ENCODE data around the gene ZSWIM3. TPM values are rescaled to one million over a fixed set of nuclear protein-coding genes. Genes with fewer than 3 reads are reported as not detected.

The ZSWIM3 gene
- total and polyA plus RNA-seq, 2 of the 13 experiments (the other 11 are each of a cell fraction or from before 2014, with no cell fraction given): 5.2 to 5.8 TPM

- no peak for TF ChIP-seq AHDC1 (CRISPR knock-in tag; IDR thresholded peaks at IDR 0.05; ENCODE audit: borderline replicate concordance)
- no peak for TF ChIP-seq GMEB1 (CRISPR knock-in tag; IDR thresholded peaks at IDR 0.05; ENCODE audit: borderline replicate concordance)
- 0 out of 2 replicates have a peak, but pooled peaks have one; percentile 7 for TF ChIP-seq CTCF (CRISPR knock-in tag; IDR thresholded peaks at IDR 0.05)
- TF ChIP-seq REST (IDR thresholded peaks at IDR 0.05; ENCODE audit: borderline replicate concordance in 1 of 2, low read depth in 1 of 2, low read length in 2 of 2): no peak
- TF ChIP-seq ZNF496 (CRISPR knock-in tag; IDR thresholded peaks at IDR 0.05; ENCODE audit: insufficient replicate concordance): no peak
- TF ChIP-seq TAF15 (IDR thresholded peaks at IDR 0.05; ENCODE audit: low read depth, low read length, poor library complexity, severe bottlenecking): peak; percentile 81
- TF ChIP-seq FOXO4 (CRISPR knock-in tag; conservative IDR thresholded peaks at IDR 0.05): no peak
- TF ChIP-seq HNF4A (CRISPR knock-in tag; IDR thresholded peaks at IDR 0.05): no peak
- TF ChIP-seq RBFOX2 (IDR thresholded peaks at IDR 0.05; ENCODE audit: low read depth, low read length): peak; percentile 91
- TF ChIP-seq ZNF703 (CRISPR knock-in tag; IDR thresholded peaks at IDR 0.05; ENCODE audit: borderline replicate concordance): no peak
- no peak for TF ChIP-seq ZNF672 (CRISPR knock-in tag; IDR thresholded peaks at IDR 0.05)
- no peak for TF ChIP-seq MYNN (CRISPR knock-in tag; IDR thresholded peaks at IDR 0.05; ENCODE audit: low read depth)
These were observed 45.0 kb upstream of the ZSWIM3 start, which contains the start of gene UBE2C (continued) for GRCh38 chr20:45812157-45813005.

Measured in HepG2 (cell line).